DOHH2 (cell line): ENCODE results near the gene RRBP1.

Experiments used
- H3F3A ChIP-seq: fragments of 200-600 bp; sonication (generic), shearing (Covaris generic); 2 replicates; pipeline ENCODE4 v1.6.0; 2016; ENCODE audit warnings: antibody characterized with exemption, mild to moderate bottlenecking; ENCODE audit not compliant: control insufficient read depth, insufficient read depth
- H3K27ac ChIP-seq: fragments of 200-600 bp; sonication (generic); 2 replicates; pipeline ENCODE4 v1.5.1; 2014; ENCODE audit warnings: low read depth, mild to moderate bottlenecking, low read length, moderate library complexity
- H3K27me3 ChIP-seq: fragments of 200-600 bp; sonication (generic); 2 replicates; pipeline ENCODE4 v1.6.1; 2014; ENCODE audit warnings: mild to moderate bottlenecking, low read length, mixed read lengths; ENCODE audit not compliant: control insufficient read depth
- H3K36me3 ChIP-seq: fragments of 200-600 bp; sonication (generic); 2 replicates; pipeline ENCODE4 v1.6.1; 2014; ENCODE audit warnings: mild to moderate bottlenecking, low read length, moderate library complexity, mixed read lengths; ENCODE audit not compliant: control insufficient read depth
- H3K4me1 ChIP-seq: fragments of 200-600 bp; sonication (generic); 2 replicates; pipeline ENCODE4 v1.6.1; 2014; ENCODE audit warnings: mild to moderate bottlenecking, low read length, mixed read lengths; ENCODE audit not compliant: control insufficient read depth
- H3K4me2 ChIP-seq: fragments of 200-600 bp; sonication (generic); 2 replicates; pipeline ENCODE4 v1.6.0; 2014; ENCODE audit warnings: mild to moderate bottlenecking, low read length, moderate library complexity
- H3K4me3 ChIP-seq: fragments of 200-600 bp; sonication (generic); 2 replicates; pipeline ENCODE4 v1.5.1; 2014; ENCODE audit warnings: mild to moderate bottlenecking, low read length, mixed read lengths
- H3K79me2 ChIP-seq: fragments of 200-600 bp; sonication (generic); 2 replicates; pipeline ENCODE4 v1.6.1; 2014; ENCODE audit warnings: mild to moderate bottlenecking, low read length, mixed read lengths; ENCODE audit not compliant: control insufficient read depth
- H3K9me2 ChIP-seq: fragments of 200-600 bp; sonication (generic); replicated peaks from 2 replicates; pipeline ENCODE4 v1.6.1; 2014; ENCODE audit warnings: mild to moderate bottlenecking, low read length, mixed read lengths; ENCODE audit not compliant: control insufficient read depth
- H3K9me3 ChIP-seq: fragments of 200-600 bp; sonication (generic); 2 replicates; pipeline ENCODE4 v1.6.1; 2014; ENCODE audit warnings: antibody characterized with exemption, low read length, mixed read lengths; ENCODE audit not compliant: control insufficient read depth, insufficient read depth
- H4K20me1 ChIP-seq: fragments of 200-600 bp; sonication (generic); 2 replicates; pipeline ENCODE4 v1.6.0; 2014; ENCODE audit warnings: low read depth, mild to moderate bottlenecking, antibody characterized with exemption, low read length, moderate library complexity; ENCODE audit not compliant: control insufficient read depth, insufficient read depth
- EZH2phosphoT487 ChIP-seq: fragments of 200-600 bp; sonication (generic); IDR thresholded peaks from 2 replicates; pipeline ENCODE4 v1.6.1; 2017; ENCODE audit warnings: borderline replicate concordance, mild to moderate bottlenecking, antibody characterized with exemption, low read length, moderate library complexity, mixed read lengths
- TF ChIP-seq, protein P1 (sequence below): fragments of 200-600 bp; sonication (generic); IDR thresholded peaks from one replicate; pipeline ENCODE4 v1.5.1; 2014; ENCODE audit warnings: antibody characterized with exemption, mild to moderate bottlenecking, low read depth, low read length; ENCODE audit not compliant: poor library complexity, severe bottlenecking

Gene RRBP1

DNA sequence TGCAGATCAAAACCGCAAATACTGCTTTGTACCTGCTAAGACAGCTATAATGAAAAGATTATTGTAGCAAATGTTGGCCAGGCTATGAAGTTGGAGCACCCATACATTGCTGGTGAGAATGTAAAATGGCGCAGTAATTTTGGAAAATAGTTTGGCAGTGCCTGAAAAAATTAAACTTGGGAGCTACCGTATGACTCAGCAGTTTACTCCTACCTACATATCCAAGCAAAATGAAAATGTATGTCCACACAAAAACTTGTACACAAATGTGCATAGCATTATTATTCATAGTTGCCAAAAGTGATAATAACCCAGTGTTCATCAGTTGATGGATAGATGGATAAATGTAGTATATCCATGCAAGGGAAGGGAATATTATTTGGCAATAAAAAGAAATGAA lies 98.9 kb downstream of the RRBP1 start:
- Histone ChIP-seq H4K20me1 (no peaks in the 10 kb centered on the region), H3K4me1 (no peaks in the 10 kb centered on the region), H3K27ac (no peak overlapping the region), H3K27me3 (no peaks in the 10 kb centered on the region), H3K9me2 (no peaks in the 10 kb centered on the region), H3K4me3 (no peak overlapping the region), H3K9me3 (no peaks in the 10 kb centered on the region), H3K36me3 (no peaks in the 10 kb centered on the region), H3F3A (no peaks in the 10 kb centered on the region), H3K4me2 (no peak overlapping the region), H3K79me2 (peaks cover 5% of the 10 kb centered on the region)
- TF ChIP-seq, protein P1, sequence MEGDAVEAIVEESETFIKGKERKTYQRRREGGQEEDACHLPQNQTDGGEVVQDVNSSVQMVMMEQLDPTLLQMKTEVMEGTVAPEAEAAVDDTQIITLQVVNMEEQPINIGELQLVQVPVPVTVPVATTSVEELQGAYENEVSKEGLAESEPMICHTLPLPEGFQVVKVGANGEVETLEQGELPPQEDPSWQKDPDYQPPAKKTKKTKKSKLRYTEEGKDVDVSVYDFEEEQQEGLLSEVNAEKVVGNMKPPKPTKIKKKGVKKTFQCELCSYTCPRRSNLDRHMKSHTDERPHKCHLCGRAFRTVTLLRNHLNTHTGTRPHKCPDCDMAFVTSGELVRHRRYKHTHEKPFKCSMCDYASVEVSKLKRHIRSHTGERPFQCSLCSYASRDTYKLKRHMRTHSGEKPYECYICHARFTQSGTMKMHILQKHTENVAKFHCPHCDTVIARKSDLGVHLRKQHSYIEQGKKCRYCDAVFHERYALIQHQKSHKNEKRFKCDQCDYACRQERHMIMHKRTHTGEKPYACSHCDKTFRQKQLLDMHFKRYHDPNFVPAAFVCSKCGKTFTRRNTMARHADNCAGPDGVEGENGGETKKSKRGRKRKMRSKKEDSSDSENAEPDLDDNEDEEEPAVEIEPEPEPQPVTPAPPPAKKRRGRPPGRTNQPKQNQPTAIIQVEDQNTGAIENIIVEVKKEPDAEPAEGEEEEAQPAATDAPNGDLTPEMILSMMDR: no peak
- TF ChIP-seq EZH2phosphoT487: no peak

DNA sequence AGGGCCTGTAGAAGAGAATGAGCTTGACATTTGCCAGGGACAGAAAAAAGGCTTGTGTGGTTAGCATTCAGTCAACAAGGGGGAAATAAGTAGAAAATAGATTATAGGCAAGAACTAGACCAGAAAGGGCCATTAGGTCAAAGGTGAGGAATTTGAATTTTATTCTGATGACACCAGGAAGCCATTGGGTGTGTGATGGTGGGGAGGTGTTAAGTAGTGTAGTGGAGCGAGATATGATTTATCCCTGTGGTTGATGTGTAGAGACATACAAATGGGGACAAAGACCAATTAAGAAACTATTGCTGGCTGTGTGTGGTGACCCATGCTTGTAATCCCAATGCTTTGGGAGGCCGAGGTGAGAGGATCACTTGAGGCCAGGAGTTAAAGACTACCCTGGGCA lies 101.1 kb downstream of the RRBP1 start:
- Histone ChIP-seq H3K27ac (no peak overlapping the region), H3K9me2 (no peaks in the 10 kb centered on the region), H3K4me2 (no peak overlapping the region), H4K20me1 (no peaks in the 10 kb centered on the region), H3F3A (no peaks in the 10 kb centered on the region), H3K36me3 (no peaks in the 10 kb centered on the region), H3K9me3 (no peaks in the 10 kb centered on the region), H3K27me3 (no peaks in the 10 kb centered on the region), H3K4me1 (no peaks in the 10 kb centered on the region), H3K4me3 (no peak overlapping the region), H3K79me2 (peaks cover 11% of the 10 kb centered on the region)
- TF ChIP-seq, protein P1: no peak
- TF ChIP-seq EZH2phosphoT487: no peak

DNA sequence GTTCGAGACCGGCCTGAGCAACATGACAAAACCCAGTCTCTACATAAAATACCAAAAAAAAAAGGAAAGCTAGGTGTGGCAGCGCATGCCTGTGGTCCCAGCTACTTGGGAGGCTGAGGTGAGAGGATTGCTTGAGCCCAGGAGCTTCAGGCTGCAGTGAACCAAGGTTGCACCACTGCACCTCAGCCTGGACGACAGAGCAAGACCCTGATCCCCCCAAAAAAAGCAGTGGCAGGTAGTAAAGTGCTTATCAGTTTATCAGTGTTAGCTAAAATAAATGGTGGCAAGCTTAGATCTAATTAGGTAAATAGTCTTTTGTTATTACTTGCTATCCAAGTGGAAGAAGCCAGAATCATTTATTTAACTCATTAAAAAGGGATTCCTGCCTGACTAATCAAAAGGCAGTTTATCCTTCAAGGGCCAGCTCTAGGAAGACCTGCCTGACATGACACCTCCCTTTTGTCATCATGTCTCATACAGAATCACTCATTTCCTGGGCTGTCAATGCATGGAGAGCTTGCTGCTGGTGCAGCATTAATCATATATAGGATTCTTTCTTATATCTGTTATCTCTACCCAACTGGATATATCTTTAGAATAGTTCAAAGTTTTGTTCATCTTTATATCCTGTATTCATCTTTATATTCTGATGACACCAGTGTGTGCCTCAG lies 102.5 kb downstream of the RRBP1 start:
- no peak overlapping the region for H3K4me3 ChIP-seq
- no peaks in the 10 kb centered on the region for H4K20me1 ChIP-seq
- H3K4me2 ChIP-seq: no peak overlapping the region
- no peaks in the 10 kb centered on the region for H3K9me3 ChIP-seq
- no peaks in the 10 kb centered on the region for H3K4me1 ChIP-seq
- peaks cover 18% of the 10 kb centered on the region for H3K79me2 ChIP-seq
- no peak overlapping the region for H3K27ac ChIP-seq
- H3K9me2 ChIP-seq: no peaks in the 10 kb centered on the region
- no peaks in the 10 kb centered on the region for H3K36me3 ChIP-seq
- TF ChIP-seq, protein P1: no peak
- TF ChIP-seq EZH2phosphoT487: no peak
- H3F3A ChIP-seq: no peaks in the 10 kb centered on the region
- H3K27me3 ChIP-seq: no peaks in the 10 kb centered on the region
